Gastroesophageal sphincter (tissue), 4 donors: ENCODE results near the gene RAMACL. TPM values are rescaled to one million over a fixed set of nuclear protein-coding genes. Genes with fewer than 3 reads are reported as not detected.

Experiments
- ATAC-seq: fragments of 150-250 bp; one replicate; pipeline ENCODE4 v1.9.1; 2016; ENCODE audit warnings: mild to moderate bottlenecking, moderate library complexity
- H3K27ac ChIP-seq, 4 donors: fragments of 200-600 bp; sonication (generic) in 3 of 4; 1 replicate in 3 of 4; 2 replicates in 1 of 4; pipeline ENCODE4 v1.5.1; 2016 to 2019
- H3K27me3 ChIP-seq: fragments of 200-600 bp; sonication (generic); one replicate; pipeline ENCODE4 v1.5.1; 2019
- H3K36me3 ChIP-seq, 2 donors: fragments of 200-600 bp; sonication (generic); one replicate each; pipeline ENCODE4 v1.5.1; 2019; ENCODE audit warnings: control low read depth in 1 of 2
- H3K4me1 ChIP-seq, 3 donors: fragments of 200-600 bp; sonication (generic); 1 replicate in 2 of 3; 2 replicates in 1 of 3; pipeline ENCODE4 v1.5.1; 2016 to 2019; ENCODE audit warnings: control low read depth in 2 of 3
- H3K4me3 ChIP-seq, 2 donors: fragments of 200-600 bp; sonication (generic); one replicate each; pipeline ENCODE4 v1.5.1; 2019; ENCODE audit warnings: mild to moderate bottlenecking in 1 of 2, moderate library complexity in 1 of 2
- H3K9me3 ChIP-seq, 3 donors: fragments of 200-600 bp; sonication (generic); one replicate each; pipeline ENCODE4 v1.5.1; 2017 to 2019; ENCODE audit warnings: control low read depth in 2 of 3
- CTCF ChIP-seq, 4 experiments: fragments of 200-600 bp in 2 of 4; fragments of 450-650 bp in 2 of 4; sonication (generic) in 1 of 4; IDR thresholded peaks; one replicate each; pipeline ENCODE4 v1.5.1; 2017 to 2019; ENCODE audit warnings: antibody characterized with exemption in 4 of 4, mild to moderate bottlenecking in 2 of 4, moderate library complexity in 2 of 4
- EP300 ChIP-seq: sonication (generic); formaldehyde crosslinking; IDR thresholded peaks from one replicate; pipeline ENCODE4 v1.6.1; 2017; ENCODE audit warnings: antibody characterized with exemption, mild to moderate bottlenecking
- POLR2A ChIP-seq, 2 donors: fragments of 450-650 bp; IDR thresholded peaks; one replicate each; pipeline ENCODE4 v1.6.1; 2017; ENCODE audit warnings: antibody characterized with exemption in 2 of 2, mild to moderate bottlenecking in 2 of 2, moderate library complexity in 1 of 2
- POLR2AphosphoS5 ChIP-seq: sonication (generic); formaldehyde crosslinking; IDR thresholded peaks from one replicate; pipeline ENCODE4 v1.6.1; 2017; ENCODE audit warnings: antibody characterized with exemption
- WGBS, 2 donors: methylation state at CpG; one replicate each; pipeline ENCODE4 v1.1.5; 2018; ENCODE audit warnings: low coverage in 1 of 2; 5-methylcytosine and 5-hydroxymethylcytosine counted together
- total RNA-seq, 4 donors: library from RNA; depleted of rRNA; stranded (reverse); fragments of >200 nt; gene quantifications; one replicate each; pipeline ENCODE4 v1.1.0, GENCODE V29; 2016

Gene RAMACL
- total RNA-seq, 4 donors from 2014 or later = 0.27 to 2.5 (median 1.7) TPM

GRCh38 chr6:166630462-166630861 is 44.0 kb upstream of the RAMACL start:
- Histone ChIP-seq H3K9me3 (no peaks in the 10 kb centered on the region), H3K4me1 (peaks cover 0 to 26% (median 7%) of the 10 kb centered on the region in 3 donors), H3K27ac (no peak overlapping the region), H3K4me3 (no peak overlapping the region), H3K27me3 (no peaks in the 10 kb centered on the region), H3K36me3 (no peaks in the 10 kb centered on the region)
- no peak for ATAC-seq
- 74 to 100% methylated on average over 1 to 4 of the region's 6 CpGs for WGBS, 2 donors
- no peak for TF ChIP-seq EP300
- TF ChIP-seq POLR2AphosphoS5 = no peak
- TF ChIP-seq CTCF (IDR thresholded peaks at IDR 0.05) = no peak
- no peak for TF ChIP-seq POLR2A (IDR thresholded peaks at IDR 0.05)

DNA sequence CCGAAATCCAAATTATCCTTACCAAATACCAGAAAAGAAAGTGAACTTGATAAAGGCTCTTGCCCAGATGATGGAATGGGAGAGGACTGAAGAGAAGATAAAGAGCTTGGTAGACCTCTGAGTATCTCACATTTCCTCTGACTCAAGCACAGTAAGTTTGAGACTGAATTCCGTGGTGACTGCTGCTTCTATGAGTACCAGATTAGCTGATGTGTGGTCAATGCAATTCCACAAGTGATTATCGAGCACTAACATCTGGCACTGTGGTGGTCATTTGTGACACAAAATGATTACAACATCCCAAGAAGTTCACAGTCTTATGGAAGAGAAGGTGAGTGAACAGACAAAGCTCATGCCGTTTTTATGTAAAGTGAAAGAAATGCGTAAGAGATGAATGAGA is 43.1 kb upstream of the RAMACL start:
- ATAC-seq = no peak

GRCh38 chr6:166627875-166628801 is 41.7 kb upstream of the RAMACL start:
- no peaks in the 10 kb centered on the region for H3K9me3 ChIP-seq
- TF ChIP-seq EP300 (no peak), CTCF (IDR thresholded peaks at IDR 0.05) (peak in 1 of 4 experiments; percentile 5), POLR2AphosphoS5 (no peak), POLR2A (IDR thresholded peaks at IDR 0.05) (no peak)
- H3K27me3 ChIP-seq = no peaks in the 10 kb centered on the region
- 1% methylated on average over 28 of the region's 61 CpGs; no CpG with 5 or more reads in 1 of the 2 donors for WGBS, 2 donors
- H3K27ac ChIP-seq = peak overlapping the region; percentile 68 to 95 (median 93)
- H3K4me3 ChIP-seq = peak overlapping the region; percentile 51 to 91
- ATAC-seq = peak; percentile 44
- H3K4me1 ChIP-seq = peaks cover 0 to 49% (median 16%) of the 10 kb centered on the region in 3 donors
- H3K36me3 ChIP-seq = no peaks in the 10 kb centered on the region

More for the DNA sequence above, 43.1 kb upstream of the RAMACL start:
- no peaks in the 10 kb centered on the region for H3K36me3 ChIP-seq
- H3K4me1 ChIP-seq = peaks cover 0 to 34% (median 9%) of the 10 kb centered on the region in 3 donors
- H3K9me3 ChIP-seq = no peaks in the 10 kb centered on the region
- no peaks in the 10 kb centered on the region for H3K27me3 ChIP-seq
- H3K4me3 ChIP-seq = no peak overlapping the region
- TF ChIP-seq CTCF (IDR thresholded peaks at IDR 0.05) = no peak
- TF ChIP-seq EP300 = no peak
- TF ChIP-seq POLR2A (IDR thresholded peaks at IDR 0.05) = no peak
- no peak for TF ChIP-seq POLR2AphosphoS5
- H3K27ac ChIP-seq = peak overlapping the region in 1 of 4 donors; percentile 92
- 80 to 98% methylated on average over 5 of the region's 5 CpGs for WGBS, 2 donors

- peak; percentile 86 to 97 for TF ChIP-seq POLR2A (IDR thresholded peaks at IDR 0.05)
- no peak for TF ChIP-seq EP300
- no peak for TF ChIP-seq CTCF (IDR thresholded peaks at IDR 0.05)
- TF ChIP-seq POLR2AphosphoS5 = peak; percentile 82
- Histone ChIP-seq H3K4me3 (peak within 1 kb of the TSS; percentile 73 to 91), H3K36me3 (no peaks in the 10 kb centered on the region), H3K4me1 (peaks cover 0 to 55% (median 16%) of the 10 kb centered on the region in 3 donors), H3K27ac (peak within 1 kb of the TSS; percentile 68 to 95 (median 93)), H3K9me3 (no peaks in the 10 kb centered on the region), H3K27me3 (no peaks in the 10 kb centered on the region)
- 0 to 2% methylated on average over 9 to 11 of the region's 87 CpGs for WGBS, 2 donors
- peak; percentile 92 for ATAC-seq
Measured at GRCh38 chr6:166627033-166627874, 40.8 kb upstream of the RAMACL start, which contains the start of gene RPS6KA2. Gene RPS6KA2 (minus strand): TSS chr6:166627251. CDS start chr6:166627019, 232 bp downstream.
